Measurements from ENCODE around the gene AP1B1. TPM values are rescaled to one million over a fixed set of nuclear protein-coding genes. Genes with fewer than 3 reads are reported as not detected.

AP1B1 gene
- polyA plus RNA-seq, 1 donor from 2014 or later: 43.8 TPM

DNA sequence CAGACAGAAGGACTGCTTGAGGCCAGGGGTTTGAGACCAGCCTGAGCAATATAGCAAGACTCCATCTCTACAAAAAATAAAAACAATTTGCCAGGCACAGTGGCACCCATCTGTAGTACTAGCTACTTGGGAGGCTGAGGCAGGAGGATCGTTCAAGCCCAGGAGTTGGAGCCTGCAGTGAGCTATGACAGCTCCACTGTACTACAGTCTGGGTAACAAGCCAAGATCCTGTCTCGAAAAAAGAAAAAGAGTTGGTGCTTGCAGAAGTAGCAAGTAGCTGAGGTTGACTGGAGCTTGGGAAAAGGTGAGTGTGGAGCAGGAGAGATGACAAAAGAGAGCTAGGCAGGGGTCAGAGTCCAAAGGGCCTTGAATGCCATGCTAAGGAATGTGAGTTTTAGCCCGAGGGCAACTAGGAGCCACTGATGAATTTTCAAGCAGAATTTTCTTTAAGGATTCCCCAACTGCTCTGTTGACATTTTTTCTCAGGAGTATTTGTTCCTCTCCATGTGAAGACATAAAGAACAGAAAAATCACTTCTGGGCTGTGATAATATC, 3.1 kb downstream of the AP1B1 start:
- Histone ChIP-seq H3K4me3 (ENCODE audit: low read length) (no peak overlapping the region), H3F3A (ENCODE audit: insufficient read depth, low read length, poor library complexity, severe bottlenecking) (no peaks in the 10 kb centered on the region), H3K4me2 (ENCODE audit: low read length) (no peak overlapping the region), H3K9ac (ENCODE audit: low read length) (no peak overlapping the region), H3K9me2 (ENCODE audit: insufficient read depth, low read length) (no peaks in the 10 kb centered on the region), H3K27me3 (ENCODE audit: insufficient read depth, low read depth, low read length) (no peaks in the 10 kb centered on the region), H4K20me1 (ENCODE audit: insufficient read depth) (no peaks in the 10 kb centered on the region), H3K79me2 (replicated peaks; ENCODE audit: insufficient read depth, low read length) (peaks cover 18% of the 10 kb centered on the region), H3K27ac (ENCODE audit: low read length) (no peak overlapping the region), H3K9me3 (ENCODE audit: low read length) (no peaks in the 10 kb centered on the region), H3K36me3 (ENCODE audit: insufficient read depth, low read length) (no peaks in the 10 kb centered on the region), H2AFZ (ENCODE audit: low read depth, low read length) (no peak overlapping the region)
- TF ChIP-seq, protein P1, sequence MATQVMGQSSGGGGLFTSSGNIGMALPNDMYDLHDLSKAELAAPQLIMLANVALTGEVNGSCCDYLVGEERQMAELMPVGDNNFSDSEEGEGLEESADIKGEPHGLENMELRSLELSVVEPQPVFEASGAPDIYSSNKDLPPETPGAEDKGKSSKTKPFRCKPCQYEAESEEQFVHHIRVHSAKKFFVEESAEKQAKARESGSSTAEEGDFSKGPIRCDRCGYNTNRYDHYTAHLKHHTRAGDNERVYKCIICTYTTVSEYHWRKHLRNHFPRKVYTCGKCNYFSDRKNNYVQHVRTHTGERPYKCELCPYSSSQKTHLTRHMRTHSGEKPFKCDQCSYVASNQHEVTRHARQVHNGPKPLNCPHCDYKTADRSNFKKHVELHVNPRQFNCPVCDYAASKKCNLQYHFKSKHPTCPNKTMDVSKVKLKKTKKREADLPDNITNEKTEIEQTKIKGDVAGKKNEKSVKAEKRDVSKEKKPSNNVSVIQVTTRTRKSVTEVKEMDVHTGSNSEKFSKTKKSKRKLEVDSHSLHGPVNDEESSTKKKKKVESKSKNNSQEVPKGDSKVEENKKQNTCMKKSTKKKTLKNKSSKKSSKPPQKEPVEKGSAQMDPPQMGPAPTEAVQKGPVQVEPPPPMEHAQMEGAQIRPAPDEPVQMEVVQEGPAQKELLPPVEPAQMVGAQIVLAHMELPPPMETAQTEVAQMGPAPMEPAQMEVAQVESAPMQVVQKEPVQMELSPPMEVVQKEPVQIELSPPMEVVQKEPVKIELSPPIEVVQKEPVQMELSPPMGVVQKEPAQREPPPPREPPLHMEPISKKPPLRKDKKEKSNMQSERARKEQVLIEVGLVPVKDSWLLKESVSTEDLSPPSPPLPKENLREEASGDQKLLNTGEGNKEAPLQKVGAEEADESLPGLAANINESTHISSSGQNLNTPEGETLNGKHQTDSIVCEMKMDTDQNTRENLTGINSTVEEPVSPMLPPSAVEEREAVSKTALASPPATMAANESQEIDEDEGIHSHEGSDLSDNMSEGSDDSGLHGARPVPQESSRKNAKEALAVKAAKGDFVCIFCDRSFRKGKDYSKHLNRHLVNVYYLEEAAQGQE (IDR thresholded peaks at IDR 0.05; ENCODE audit: borderline replicate concordance): no peak
- TF ChIP-seq, protein P2, sequence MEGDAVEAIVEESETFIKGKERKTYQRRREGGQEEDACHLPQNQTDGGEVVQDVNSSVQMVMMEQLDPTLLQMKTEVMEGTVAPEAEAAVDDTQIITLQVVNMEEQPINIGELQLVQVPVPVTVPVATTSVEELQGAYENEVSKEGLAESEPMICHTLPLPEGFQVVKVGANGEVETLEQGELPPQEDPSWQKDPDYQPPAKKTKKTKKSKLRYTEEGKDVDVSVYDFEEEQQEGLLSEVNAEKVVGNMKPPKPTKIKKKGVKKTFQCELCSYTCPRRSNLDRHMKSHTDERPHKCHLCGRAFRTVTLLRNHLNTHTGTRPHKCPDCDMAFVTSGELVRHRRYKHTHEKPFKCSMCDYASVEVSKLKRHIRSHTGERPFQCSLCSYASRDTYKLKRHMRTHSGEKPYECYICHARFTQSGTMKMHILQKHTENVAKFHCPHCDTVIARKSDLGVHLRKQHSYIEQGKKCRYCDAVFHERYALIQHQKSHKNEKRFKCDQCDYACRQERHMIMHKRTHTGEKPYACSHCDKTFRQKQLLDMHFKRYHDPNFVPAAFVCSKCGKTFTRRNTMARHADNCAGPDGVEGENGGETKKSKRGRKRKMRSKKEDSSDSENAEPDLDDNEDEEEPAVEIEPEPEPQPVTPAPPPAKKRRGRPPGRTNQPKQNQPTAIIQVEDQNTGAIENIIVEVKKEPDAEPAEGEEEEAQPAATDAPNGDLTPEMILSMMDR (IDR thresholded peaks at IDR 0.05; ENCODE audit: poor library complexity, severe bottlenecking): no peak
- TF ChIP-seq EP300 (conservative IDR thresholded peaks at IDR 0.05; ENCODE audit: poor library complexity, severe bottlenecking) (no peak), EZH2 (IDR thresholded peaks at IDR 0.05; ENCODE audit: borderline replicate concordance, insufficient read depth, low read length, poor library complexity, severe bottlenecking) (no peak), MXI1 (conservative IDR thresholded peaks at IDR 0.05; ENCODE audit: poor library complexity, severe bottlenecking) (no peak), TAF1 (IDR thresholded peaks at IDR 0.05; ENCODE audit: low read depth) (no peak), SMC3 (conservative IDR thresholded peaks at IDR 0.05; ENCODE audit: poor library complexity) (no peak), POLR2AphosphoS5 (IDR thresholded peaks at IDR 0.05) (no peak), RAD21 (conservative IDR thresholded peaks at IDR 0.05) (no peak)

DNA sequence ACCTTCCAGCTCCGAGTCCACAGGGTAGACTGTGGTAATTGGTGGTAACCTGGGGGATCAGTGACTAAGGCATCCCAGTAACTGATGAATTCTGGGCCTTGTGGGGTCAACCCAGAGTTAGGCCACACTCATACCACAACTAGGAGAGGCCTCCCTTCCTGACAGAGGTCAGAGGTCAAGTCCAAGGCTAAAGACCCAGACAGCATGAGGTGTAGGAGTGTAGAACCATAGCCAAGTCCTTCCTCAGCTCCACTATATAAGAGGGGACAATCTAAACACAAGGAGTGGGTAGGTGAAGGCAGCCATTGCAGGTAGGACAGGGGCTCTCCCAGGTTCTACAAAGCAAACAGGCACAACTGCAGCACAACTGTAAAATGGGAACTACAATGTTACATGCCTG, 4.6 kb downstream of the AP1B1 start:
- TF ChIP-seq EP300 (conservative IDR thresholded peaks at IDR 0.05; ENCODE audit: poor library complexity, severe bottlenecking) (no peak), SMC3 (conservative IDR thresholded peaks at IDR 0.05; ENCODE audit: poor library complexity) (no peak), TAF1 (IDR thresholded peaks at IDR 0.05; ENCODE audit: low read depth) (no peak), MXI1 (conservative IDR thresholded peaks at IDR 0.05; ENCODE audit: poor library complexity, severe bottlenecking) (no peak), EZH2 (IDR thresholded peaks at IDR 0.05; ENCODE audit: borderline replicate concordance, insufficient read depth, low read length, poor library complexity, severe bottlenecking) (no peak)
- Histone ChIP-seq H3K27me3 (ENCODE audit: insufficient read depth, low read depth, low read length) (no peaks in the 10 kb centered on the region), H3K9me3 (ENCODE audit: low read length) (no peaks in the 10 kb centered on the region), H3K36me3 (ENCODE audit: insufficient read depth, low read length) (peaks cover 4% of the 10 kb centered on the region), H3F3A (ENCODE audit: insufficient read depth, low read length, poor library complexity, severe bottlenecking) (no peaks in the 10 kb centered on the region), H4K20me1 (ENCODE audit: insufficient read depth) (no peaks in the 10 kb centered on the region), H3K9ac (ENCODE audit: low read length) (no peak overlapping the region), H2AFZ (ENCODE audit: low read depth, low read length) (no peak overlapping the region), H3K9me2 (ENCODE audit: insufficient read depth, low read length) (no peaks in the 10 kb centered on the region), H3K4me3 (ENCODE audit: low read length) (no peak overlapping the region), H3K4me2 (ENCODE audit: low read length) (no peak overlapping the region), H3K27ac (ENCODE audit: low read length) (no peak overlapping the region), H3K79me2 (replicated peaks; ENCODE audit: insufficient read depth, low read length) (peaks cover 18% of the 10 kb centered on the region)
